Mucosa of descending colon (tissue), 3 donors: ENCODE results near the gene HSPA12A. TPM values are rescaled to one million over a fixed set of nuclear protein-coding genes. Genes with fewer than 3 reads are reported as not detected.

Experiments
- ATAC-seq: fragments of 200-7000 bp; cut with Tn5 transposase; one replicate; pipeline ENCODE4 v1.9.1; 2020; ENCODE audit warnings: mild to moderate bottlenecking, moderate library complexity
- DNase-seq, 3 donors: peaks; one replicate each; pipeline ENCODE4 v3.0.0-alpha.2; 2020
- H3K36me3 ChIP-seq: fragments of 200-600 bp; one replicate; pipeline ENCODE4 v1.8.0; 2021; ENCODE audit warnings: low read depth, mild to moderate bottlenecking
- H3K4me1 ChIP-seq: fragments of 200-600 bp; one replicate; pipeline ENCODE4 v1.8.0; 2021; ENCODE audit warnings: low read depth, mild to moderate bottlenecking
- H3K4me3 ChIP-seq: fragments of 200-600 bp; one replicate; pipeline ENCODE4 v1.8.0; 2021; ENCODE audit warnings: mild to moderate bottlenecking
- H3K9me3 ChIP-seq: fragments of 200-600 bp; one replicate; pipeline ENCODE4 v1.8.0; 2021; ENCODE audit warnings: mild to moderate bottlenecking
- intact Hi-C, 2 donors: fragments of 100-400 bp; cut with DNase I in 1 of 2; cut with micrococcal nuclease in 1 of 2; formaldehyde crosslinking; loops; one replicate each; pipeline versions ENCODE4 v1.11.0 to v1.11.1; 2022; cut with DNase I, micrococcal nuclease
- total RNA-seq, 3 donors: library from RNA; stranded (reverse); fragmentation: NEBNext Ultra II Directional in 2 of 3; extraction: Animal tissue kit (Norgen Biotek cat#: 25700) in 2 of 3; gene quantifications; one replicate each; pipeline versions ENCODE4 v1.2.1 to v1.2.4, GENCODE V29; 2021 to 2023
- TF ChIP-seq, protein P1 (sequence below): fragments of 200-600 bp; IDR thresholded peaks from one replicate; pipeline ENCODE4 v1.8.0; 2022; ENCODE audit warnings: antibody characterized with exemption, mild to moderate bottlenecking
- donor health status: DM: no; HTN: no; CAD: no; lungs with moderate emphysema.
- donor health status: DM: no; HTN: no; CAD: no.
- donor health status: DM: no; HTN: yes; CAD: no.

Gene HSPA12A
- total RNA-seq, 3 donors from 2014 or later: 7.7 to 20.6 (median 8.8) TPM

DNA sequence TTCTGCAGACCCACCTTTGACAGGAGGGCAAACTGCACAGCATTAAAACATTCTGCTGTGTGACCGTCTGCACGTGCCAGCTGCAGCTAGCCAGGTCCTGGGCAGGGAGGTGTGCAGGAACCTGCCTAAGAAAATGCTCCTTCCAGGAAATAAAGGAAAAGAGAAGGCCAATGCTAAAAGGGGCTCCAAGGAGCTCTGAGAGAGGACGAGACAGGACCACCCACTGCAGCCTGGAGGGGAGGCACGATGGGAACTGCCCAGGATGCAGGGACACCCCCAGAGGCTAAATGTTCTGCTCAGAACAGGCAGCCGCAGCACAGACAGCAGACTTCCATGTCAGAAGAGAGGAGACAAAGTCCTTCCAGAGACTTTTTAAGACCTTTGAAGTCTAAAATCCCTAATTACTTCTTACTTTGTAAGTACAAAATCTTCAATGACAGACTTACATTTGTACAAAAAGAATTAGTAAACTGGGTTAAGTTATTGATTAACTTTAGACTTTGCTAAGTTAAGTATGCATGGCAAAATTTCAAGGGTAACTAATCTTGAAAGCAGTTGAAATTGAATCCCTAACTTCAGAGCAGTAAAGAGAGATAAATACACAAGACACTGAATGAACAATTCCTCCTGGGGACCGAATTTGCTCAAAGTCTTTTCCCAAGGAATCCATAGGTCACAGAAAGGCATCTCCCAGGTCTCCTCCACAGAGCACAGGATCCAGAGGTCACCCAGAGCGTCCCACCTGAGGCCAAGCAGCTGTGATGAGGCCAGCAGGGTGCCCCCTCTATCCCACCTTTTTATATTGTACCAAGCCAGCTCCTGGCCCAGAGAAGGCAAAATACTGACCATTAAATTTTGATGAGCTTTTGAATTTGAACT lies 21.5 kb downstream of the HSPA12A start:
- Histone ChIP-seq H3K9me3 (no peaks in the 10 kb centered on the region), H3K4me1 (peaks cover 12% of the 10 kb centered on the region), H3K36me3 (no peaks in the 10 kb centered on the region), H3K4me3 (no peak overlapping the region)
- TF ChIP-seq, protein P1, sequence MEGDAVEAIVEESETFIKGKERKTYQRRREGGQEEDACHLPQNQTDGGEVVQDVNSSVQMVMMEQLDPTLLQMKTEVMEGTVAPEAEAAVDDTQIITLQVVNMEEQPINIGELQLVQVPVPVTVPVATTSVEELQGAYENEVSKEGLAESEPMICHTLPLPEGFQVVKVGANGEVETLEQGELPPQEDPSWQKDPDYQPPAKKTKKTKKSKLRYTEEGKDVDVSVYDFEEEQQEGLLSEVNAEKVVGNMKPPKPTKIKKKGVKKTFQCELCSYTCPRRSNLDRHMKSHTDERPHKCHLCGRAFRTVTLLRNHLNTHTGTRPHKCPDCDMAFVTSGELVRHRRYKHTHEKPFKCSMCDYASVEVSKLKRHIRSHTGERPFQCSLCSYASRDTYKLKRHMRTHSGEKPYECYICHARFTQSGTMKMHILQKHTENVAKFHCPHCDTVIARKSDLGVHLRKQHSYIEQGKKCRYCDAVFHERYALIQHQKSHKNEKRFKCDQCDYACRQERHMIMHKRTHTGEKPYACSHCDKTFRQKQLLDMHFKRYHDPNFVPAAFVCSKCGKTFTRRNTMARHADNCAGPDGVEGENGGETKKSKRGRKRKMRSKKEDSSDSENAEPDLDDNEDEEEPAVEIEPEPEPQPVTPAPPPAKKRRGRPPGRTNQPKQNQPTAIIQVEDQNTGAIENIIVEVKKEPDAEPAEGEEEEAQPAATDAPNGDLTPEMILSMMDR: no peak
- peak; percentile 54 for ATAC-seq
- DNase-seq: no peak
- intact Hi-C loops: no loop called here

GRCh38 chr10:116720241-116720643 lies 22.1 kb downstream of the HSPA12A start:
- intact Hi-C loops: no loop called here
- H3K4me3 ChIP-seq: no peak overlapping the region
- no peaks in the 10 kb centered on the region for H3K9me3 ChIP-seq
- peak; percentile 73 for ATAC-seq
- peak in 2 of 3 donors; percentile 16 to 40 for DNase-seq
- TF ChIP-seq, protein P1: no peak
- peaks cover 12% of the 10 kb centered on the region for H3K4me1 ChIP-seq
- no peaks in the 10 kb centered on the region for H3K36me3 ChIP-seq

GRCh38 chr10:116719804-116720203 lies 22.6 kb downstream of the HSPA12A start:
- TF ChIP-seq, protein P1: no peak
- no peaks in the 10 kb centered on the region for H3K9me3 ChIP-seq
- ATAC-seq (no peak), DNase-seq (no peak)
- intact Hi-C loops: no loop called here
- H3K36me3 ChIP-seq: no peaks in the 10 kb centered on the region
- peaks cover 12% of the 10 kb centered on the region for H3K4me1 ChIP-seq
- H3K4me3 ChIP-seq: no peak overlapping the region

DNA sequence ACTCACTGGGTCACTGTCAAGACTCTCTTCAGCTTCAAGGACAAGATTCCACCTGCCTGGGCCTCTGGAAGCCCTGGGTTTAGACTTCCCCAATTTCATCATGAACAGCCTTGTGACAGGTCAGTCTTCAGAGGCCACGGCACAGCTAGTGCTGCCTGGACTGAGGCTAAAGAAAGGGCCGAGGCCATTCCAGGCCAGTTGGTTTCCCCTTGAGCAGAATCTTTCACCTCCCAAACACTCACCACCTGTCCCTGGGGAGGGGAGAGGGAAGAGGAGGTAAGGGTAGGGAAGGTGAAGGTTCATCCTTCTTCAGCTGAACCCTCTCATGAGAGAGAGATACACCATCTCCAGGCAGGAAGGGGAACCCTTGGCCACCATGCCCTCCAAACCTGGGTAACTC lies 24.3 kb downstream of the HSPA12A start:
- intact Hi-C loops: no loop called here
- Histone ChIP-seq H3K4me3 (no peak overlapping the region), H3K9me3 (no peaks in the 10 kb centered on the region), H3K36me3 (no peaks in the 10 kb centered on the region), H3K4me1 (peaks cover 12% of the 10 kb centered on the region)
- DNase-seq: no peak
- TF ChIP-seq, protein P1: no peak
- ATAC-seq: no peak

DNA sequence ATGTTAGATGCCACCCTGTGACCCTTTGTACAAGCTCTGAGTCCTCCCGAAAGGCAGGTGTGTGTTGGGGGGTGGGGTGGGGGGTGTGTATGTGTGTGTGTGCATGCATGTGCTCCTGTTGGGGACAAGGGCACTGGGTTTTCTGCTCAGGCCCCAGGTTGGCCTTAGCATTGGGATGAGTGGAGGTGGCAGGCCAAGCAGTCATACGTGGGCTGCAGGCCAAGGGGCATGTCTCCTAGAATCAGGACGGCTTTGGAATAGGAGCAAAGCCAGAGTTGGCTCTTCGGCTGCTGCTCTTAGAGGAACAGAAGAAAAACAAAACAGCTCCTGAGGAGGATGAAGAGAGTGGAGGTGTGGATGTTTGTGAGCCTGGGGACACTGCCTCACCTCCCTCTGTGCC lies 26.0 kb downstream of the HSPA12A start:
- DNase-seq: no peak
- intact Hi-C loops: no loop called here

More for the DNA sequence above, 26.0 kb downstream of the HSPA12A start:
- ATAC-seq: no peak
- TF ChIP-seq, protein P1: no peak
- H3K9me3 ChIP-seq: no peaks in the 10 kb centered on the region
- no peaks in the 10 kb centered on the region for H3K36me3 ChIP-seq
- no peak overlapping the region for H3K4me3 ChIP-seq
- peaks cover 12% of the 10 kb centered on the region for H3K4me1 ChIP-seq
